Measurements from ENCODE around the gene MYOM1.

Gene MYOM1

DNA sequence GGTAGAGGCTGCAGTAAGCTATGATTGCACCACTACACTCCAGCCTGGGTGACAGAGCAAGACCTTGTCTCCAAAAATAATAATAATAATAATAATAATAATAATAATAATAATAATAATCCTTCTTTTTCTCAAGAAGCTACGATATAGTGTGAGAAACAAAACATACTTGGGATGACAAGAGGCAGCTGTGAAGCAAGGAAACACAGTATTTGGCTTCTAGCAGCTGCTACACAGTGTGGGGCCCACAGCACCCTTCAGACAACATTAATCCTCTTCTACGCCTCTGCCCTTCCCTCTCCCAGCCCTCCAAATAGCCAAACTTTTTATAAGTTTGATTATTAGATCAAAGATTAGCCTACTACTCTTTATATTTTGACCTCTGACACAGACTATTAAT, 62.2 kb downstream of the MYOM1 start:
- TF ChIP-seq ZBTB7A (IDR thresholded peaks at IDR 0.05; ENCODE audit: low read depth), result no peak
- no peak for TF ChIP-seq EP300 (IDR thresholded peaks at IDR 0.05; ENCODE audit: borderline replicate concordance)
- TF ChIP-seq TCF12 (IDR thresholded peaks at IDR 0.05; ENCODE audit: low read depth), result no peak
- no peak for TF ChIP-seq TAF1 (IDR thresholded peaks at IDR 0.05; ENCODE audit: low read depth)
- no peak for TF ChIP-seq CREB1 (IDR thresholded peaks at IDR 0.05; ENCODE audit: low read depth)
- TF ChIP-seq, protein P1, sequence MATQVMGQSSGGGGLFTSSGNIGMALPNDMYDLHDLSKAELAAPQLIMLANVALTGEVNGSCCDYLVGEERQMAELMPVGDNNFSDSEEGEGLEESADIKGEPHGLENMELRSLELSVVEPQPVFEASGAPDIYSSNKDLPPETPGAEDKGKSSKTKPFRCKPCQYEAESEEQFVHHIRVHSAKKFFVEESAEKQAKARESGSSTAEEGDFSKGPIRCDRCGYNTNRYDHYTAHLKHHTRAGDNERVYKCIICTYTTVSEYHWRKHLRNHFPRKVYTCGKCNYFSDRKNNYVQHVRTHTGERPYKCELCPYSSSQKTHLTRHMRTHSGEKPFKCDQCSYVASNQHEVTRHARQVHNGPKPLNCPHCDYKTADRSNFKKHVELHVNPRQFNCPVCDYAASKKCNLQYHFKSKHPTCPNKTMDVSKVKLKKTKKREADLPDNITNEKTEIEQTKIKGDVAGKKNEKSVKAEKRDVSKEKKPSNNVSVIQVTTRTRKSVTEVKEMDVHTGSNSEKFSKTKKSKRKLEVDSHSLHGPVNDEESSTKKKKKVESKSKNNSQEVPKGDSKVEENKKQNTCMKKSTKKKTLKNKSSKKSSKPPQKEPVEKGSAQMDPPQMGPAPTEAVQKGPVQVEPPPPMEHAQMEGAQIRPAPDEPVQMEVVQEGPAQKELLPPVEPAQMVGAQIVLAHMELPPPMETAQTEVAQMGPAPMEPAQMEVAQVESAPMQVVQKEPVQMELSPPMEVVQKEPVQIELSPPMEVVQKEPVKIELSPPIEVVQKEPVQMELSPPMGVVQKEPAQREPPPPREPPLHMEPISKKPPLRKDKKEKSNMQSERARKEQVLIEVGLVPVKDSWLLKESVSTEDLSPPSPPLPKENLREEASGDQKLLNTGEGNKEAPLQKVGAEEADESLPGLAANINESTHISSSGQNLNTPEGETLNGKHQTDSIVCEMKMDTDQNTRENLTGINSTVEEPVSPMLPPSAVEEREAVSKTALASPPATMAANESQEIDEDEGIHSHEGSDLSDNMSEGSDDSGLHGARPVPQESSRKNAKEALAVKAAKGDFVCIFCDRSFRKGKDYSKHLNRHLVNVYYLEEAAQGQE (IDR thresholded peaks at IDR 0.05; ENCODE audit: low read depth), result no peak
- no peak for TF ChIP-seq EGR1 (IDR thresholded peaks at IDR 0.05)
- no peak for TF ChIP-seq CEBPB (IDR thresholded peaks at IDR 0.05)
- TF ChIP-seq MAX (IDR thresholded peaks at IDR 0.05), result no peak
- TF ChIP-seq TEAD4 (IDR thresholded peaks at IDR 0.05), result no peak
- TF ChIP-seq, protein P2, sequence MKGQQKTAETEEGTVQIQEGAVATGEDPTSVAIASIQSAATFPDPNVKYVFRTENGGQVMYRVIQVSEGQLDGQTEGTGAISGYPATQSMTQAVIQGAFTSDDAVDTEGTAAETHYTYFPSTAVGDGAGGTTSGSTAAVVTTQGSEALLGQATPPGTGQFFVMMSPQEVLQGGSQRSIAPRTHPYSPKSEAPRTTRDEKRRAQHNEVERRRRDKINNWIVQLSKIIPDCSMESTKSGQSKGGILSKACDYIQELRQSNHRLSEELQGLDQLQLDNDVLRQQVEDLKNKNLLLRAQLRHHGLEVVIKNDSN (IDR thresholded peaks at IDR 0.05), result no peak
- TF ChIP-seq RAD21 (IDR thresholded peaks at IDR 0.05; ENCODE audit: low read depth), result no peak

DNA sequence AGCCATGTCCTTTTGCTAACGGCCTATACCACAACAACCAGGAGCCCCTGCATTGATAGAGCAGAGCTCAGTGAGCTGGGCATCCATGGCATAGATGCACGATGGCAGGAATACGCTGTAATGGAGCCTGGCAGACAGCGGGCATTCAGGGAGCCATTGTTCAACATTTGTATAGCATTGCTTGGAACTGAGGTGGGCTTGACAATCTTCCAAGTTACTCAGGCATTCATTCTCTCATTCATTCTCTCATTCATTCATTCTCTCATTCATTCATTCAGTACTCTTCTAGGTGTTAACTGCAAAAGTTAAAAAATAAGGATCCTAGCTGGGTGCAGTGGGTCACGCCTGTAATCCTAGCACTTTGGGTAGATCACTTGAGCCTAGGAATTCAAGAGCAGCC, 62.7 kb downstream of the MYOM1 start:
- no peak for TF ChIP-seq CEBPB (IDR thresholded peaks at IDR 0.05)

DNA sequence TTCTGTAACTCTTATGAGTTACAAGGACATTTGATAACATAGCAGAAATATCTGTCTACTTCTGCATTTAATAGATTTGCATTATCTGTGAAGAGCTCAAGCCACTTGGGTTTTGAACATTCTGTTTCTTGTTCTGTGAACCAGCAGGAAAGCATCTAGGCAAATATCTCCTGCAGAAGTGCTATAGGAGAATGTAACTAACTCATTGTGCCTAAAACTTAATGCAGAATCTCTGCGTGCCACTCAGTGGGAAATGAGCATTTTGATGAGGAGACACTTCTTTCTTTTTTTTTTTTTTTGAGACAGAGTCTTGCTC, 63.5 kb downstream of the MYOM1 start:
- TF ChIP-seq MAX (IDR thresholded peaks at IDR 0.05) (no peak), ZBTB7A (IDR thresholded peaks at IDR 0.05; ENCODE audit: low read depth) (no peak), RAD21 (IDR thresholded peaks at IDR 0.05; ENCODE audit: low read depth) (no peak), YY1 (IDR thresholded peaks at IDR 0.05; ENCODE audit: low read depth) (no peak), FOXM1 (IDR thresholded peaks at IDR 0.05; ENCODE audit: borderline replicate concordance, low read depth) (no peak), NFIC (IDR thresholded peaks at IDR 0.05) (no peak), CEBPB (IDR thresholded peaks at IDR 0.05) (no peak), TCF12 (IDR thresholded peaks at IDR 0.05; ENCODE audit: low read depth) (no peak), EP300 (IDR thresholded peaks at IDR 0.05; ENCODE audit: borderline replicate concordance) (no peak), EGR1 (IDR thresholded peaks at IDR 0.05) (no peak), TAF1 (IDR thresholded peaks at IDR 0.05; ENCODE audit: low read depth) (no peak)
- TF ChIP-seq, protein P2 (IDR thresholded peaks at IDR 0.05), result no peak
- TF ChIP-seq, protein P1 (IDR thresholded peaks at IDR 0.05; ENCODE audit: low read depth), result no peak

- TF ChIP-seq TAF1 (IDR thresholded peaks at IDR 0.05; ENCODE audit: low read depth) (no peak), TCF12 (IDR thresholded peaks at IDR 0.05; ENCODE audit: low read depth) (no peak), FOXM1 (IDR thresholded peaks at IDR 0.05; ENCODE audit: borderline replicate concordance, low read depth) (no peak), CREB1 (IDR thresholded peaks at IDR 0.05; ENCODE audit: low read depth) (no peak), EP300 (IDR thresholded peaks at IDR 0.05; ENCODE audit: borderline replicate concordance) (no peak), NFIC (IDR thresholded peaks at IDR 0.05) (no peak), EGR1 (IDR thresholded peaks at IDR 0.05) (no peak)
- TF ChIP-seq, protein P1 (IDR thresholded peaks at IDR 0.05; ENCODE audit: low read depth), result no peak
Measured at GRCh38 chr18:3154214-3154613, 65.6 kb downstream of the MYOM1 start.

GRCh38 chr18:3153107-3153704, 66.6 kb downstream of the MYOM1 start:
- no peak for TF ChIP-seq YY1 (IDR thresholded peaks at IDR 0.05; ENCODE audit: low read depth)
- no peak for TF ChIP-seq FOXM1 (IDR thresholded peaks at IDR 0.05; ENCODE audit: borderline replicate concordance, low read depth)
- TF ChIP-seq ZBTB7A (IDR thresholded peaks at IDR 0.05; ENCODE audit: low read depth), result no peak
- TF ChIP-seq NFIC (IDR thresholded peaks at IDR 0.05), result no peak
- no peak for TF ChIP-seq TAF1 (IDR thresholded peaks at IDR 0.05; ENCODE audit: low read depth)
- no peak for TF ChIP-seq RAD21 (IDR thresholded peaks at IDR 0.05; ENCODE audit: low read depth)
- TF ChIP-seq TCF12 (IDR thresholded peaks at IDR 0.05; ENCODE audit: low read depth), result no peak
- TF ChIP-seq TEAD4 (IDR thresholded peaks at IDR 0.05), result no peak
- TF ChIP-seq, protein P1 (IDR thresholded peaks at IDR 0.05; ENCODE audit: low read depth), result no peak
- TF ChIP-seq MAX (IDR thresholded peaks at IDR 0.05), result no peak
- no peak for TF ChIP-seq CREB1 (IDR thresholded peaks at IDR 0.05; ENCODE audit: low read depth)

All from Ishikawa (cell line).